Parathyroid adenoma (tissue), 2 donors: Measurements from ENCODE around the gene CDX2.

Experiments
- H2AFZ ChIP-seq: fragments of 300-600 bp; sonication (generic); one replicate; pipeline ENCODE4 v1.7.0; 2017; ENCODE audit warnings: antibody characterized with exemption, mild to moderate bottlenecking
- H3K27ac ChIP-seq: fragments of 300-600 bp; sonication (generic); one replicate; pipeline ENCODE4 v1.7.0; 2017
- H3K27me3 ChIP-seq: fragments of 300-600 bp; sonication (generic); one replicate; pipeline ENCODE4 v1.7.0; 2017; ENCODE audit warnings: low read length; ENCODE audit not compliant: control insufficient read depth, insufficient read depth
- H3K36me3 ChIP-seq: fragments of 300-600 bp; sonication (generic); one replicate; pipeline ENCODE4 v1.7.0; 2017; ENCODE audit warnings: low read length; ENCODE audit not compliant: control insufficient read depth, insufficient read depth
- H3K4me1 ChIP-seq: fragments of 300-600 bp; sonication (generic); one replicate; pipeline ENCODE4 v1.7.0; 2017; ENCODE audit warnings: control low read depth
- H3K4me2 ChIP-seq: fragments of 300-600 bp; sonication (generic); one replicate; pipeline ENCODE4 v1.7.0; 2017; ENCODE audit warnings: low read length
- H3K4me3 ChIP-seq: fragments of 300-600 bp; sonication (generic); one replicate; pipeline ENCODE4 v1.7.0; 2017; ENCODE audit warnings: low read depth, low read length
- H3K79me2 ChIP-seq: fragments of 300-600 bp; sonication (generic); one replicate; pipeline ENCODE4 v1.7.0; 2017; ENCODE audit warnings: control low read depth
- H3K9ac ChIP-seq: fragments of 300-600 bp; sonication (generic); one replicate; pipeline ENCODE4 v1.7.0; 2017; ENCODE audit warnings: mild to moderate bottlenecking
- H3K9me3 ChIP-seq: fragments of 300-600 bp; sonication (generic); one replicate; pipeline ENCODE4 v1.7.0; 2017; ENCODE audit warnings: low read length; ENCODE audit not compliant: control insufficient read depth
- TF ChIP-seq, protein P1 (sequence below): fragments of 300-600 bp; sonication (generic); IDR thresholded peaks from one replicate; pipeline ENCODE4 v1.7.0; 2017; ENCODE audit warnings: antibody characterized with exemption, mild to moderate bottlenecking
- donor health status: primary hyperparathyroidism.

CDX2 gene

GRCh38 chr13:27963491-27963890 is 5.6 kb downstream of the CDX2 start:
- no peaks in the 10 kb centered on the region for H3K36me3 ChIP-seq
- no peak overlapping the region for H3K4me2 ChIP-seq
- no peak overlapping the region for H2AFZ ChIP-seq
- TF ChIP-seq, protein P1, sequence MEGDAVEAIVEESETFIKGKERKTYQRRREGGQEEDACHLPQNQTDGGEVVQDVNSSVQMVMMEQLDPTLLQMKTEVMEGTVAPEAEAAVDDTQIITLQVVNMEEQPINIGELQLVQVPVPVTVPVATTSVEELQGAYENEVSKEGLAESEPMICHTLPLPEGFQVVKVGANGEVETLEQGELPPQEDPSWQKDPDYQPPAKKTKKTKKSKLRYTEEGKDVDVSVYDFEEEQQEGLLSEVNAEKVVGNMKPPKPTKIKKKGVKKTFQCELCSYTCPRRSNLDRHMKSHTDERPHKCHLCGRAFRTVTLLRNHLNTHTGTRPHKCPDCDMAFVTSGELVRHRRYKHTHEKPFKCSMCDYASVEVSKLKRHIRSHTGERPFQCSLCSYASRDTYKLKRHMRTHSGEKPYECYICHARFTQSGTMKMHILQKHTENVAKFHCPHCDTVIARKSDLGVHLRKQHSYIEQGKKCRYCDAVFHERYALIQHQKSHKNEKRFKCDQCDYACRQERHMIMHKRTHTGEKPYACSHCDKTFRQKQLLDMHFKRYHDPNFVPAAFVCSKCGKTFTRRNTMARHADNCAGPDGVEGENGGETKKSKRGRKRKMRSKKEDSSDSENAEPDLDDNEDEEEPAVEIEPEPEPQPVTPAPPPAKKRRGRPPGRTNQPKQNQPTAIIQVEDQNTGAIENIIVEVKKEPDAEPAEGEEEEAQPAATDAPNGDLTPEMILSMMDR: no peak
- H3K27ac ChIP-seq: no peak overlapping the region
- H3K9me3 ChIP-seq: no peaks in the 10 kb centered on the region
- no peak overlapping the region for H3K4me3 ChIP-seq
- H3K9ac ChIP-seq: no peak overlapping the region
- peaks cover 22% of the 10 kb centered on the region for H3K27me3 ChIP-seq
- no peaks in the 10 kb centered on the region for H3K4me1 ChIP-seq
- no peaks in the 10 kb centered on the region for H3K79me2 ChIP-seq

DNA sequence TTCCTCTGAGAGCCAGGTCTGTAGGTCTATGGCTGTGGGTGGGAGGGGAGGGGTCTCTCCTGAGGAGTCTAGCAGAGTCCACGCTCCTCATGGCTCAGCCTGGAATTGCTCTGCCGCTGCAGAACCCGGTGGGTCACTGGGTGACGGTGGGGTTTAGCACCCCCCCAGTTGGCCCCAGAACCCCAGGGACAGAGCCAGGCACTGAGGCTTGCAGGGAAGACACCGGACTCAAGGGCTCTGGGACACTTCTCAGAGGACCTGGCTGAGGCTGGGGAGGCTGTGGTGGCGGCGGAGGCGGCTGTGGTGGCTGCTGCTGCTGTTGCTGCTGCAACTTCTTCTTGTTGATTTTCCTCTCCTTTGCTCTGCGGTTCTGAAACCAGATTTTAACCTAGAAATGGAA is 6.1 kb downstream of the CDX2 start:
- TF ChIP-seq, protein P1: no peak
- Histone ChIP-seq H3K79me2 (no peaks in the 10 kb centered on the region), H3K36me3 (no peaks in the 10 kb centered on the region), H3K27ac (no peak overlapping the region), H3K4me1 (no peaks in the 10 kb centered on the region), H3K4me2 (no peak overlapping the region), H3K4me3 (no peak overlapping the region), H3K9me3 (no peaks in the 10 kb centered on the region), H3K9ac (no peak overlapping the region), H2AFZ (no peak overlapping the region), H3K27me3 (peaks cover 22% of the 10 kb centered on the region)

- Histone ChIP-seq H3K27ac (no peak overlapping the region), H3K4me1 (no peaks in the 10 kb centered on the region), H3K36me3 (no peaks in the 10 kb centered on the region), H2AFZ (no peak overlapping the region), H3K9me3 (no peaks in the 10 kb centered on the region), H3K9ac (no peak overlapping the region), H3K27me3 (peaks cover 22% of the 10 kb centered on the region), H3K4me2 (no peak overlapping the region), H3K79me2 (no peaks in the 10 kb centered on the region), H3K4me3 (no peak overlapping the region)
- TF ChIP-seq, protein P1: no peak
Measured at GRCh38 chr13:27962128-27962841, 6.8 kb downstream of the CDX2 start.

DNA sequence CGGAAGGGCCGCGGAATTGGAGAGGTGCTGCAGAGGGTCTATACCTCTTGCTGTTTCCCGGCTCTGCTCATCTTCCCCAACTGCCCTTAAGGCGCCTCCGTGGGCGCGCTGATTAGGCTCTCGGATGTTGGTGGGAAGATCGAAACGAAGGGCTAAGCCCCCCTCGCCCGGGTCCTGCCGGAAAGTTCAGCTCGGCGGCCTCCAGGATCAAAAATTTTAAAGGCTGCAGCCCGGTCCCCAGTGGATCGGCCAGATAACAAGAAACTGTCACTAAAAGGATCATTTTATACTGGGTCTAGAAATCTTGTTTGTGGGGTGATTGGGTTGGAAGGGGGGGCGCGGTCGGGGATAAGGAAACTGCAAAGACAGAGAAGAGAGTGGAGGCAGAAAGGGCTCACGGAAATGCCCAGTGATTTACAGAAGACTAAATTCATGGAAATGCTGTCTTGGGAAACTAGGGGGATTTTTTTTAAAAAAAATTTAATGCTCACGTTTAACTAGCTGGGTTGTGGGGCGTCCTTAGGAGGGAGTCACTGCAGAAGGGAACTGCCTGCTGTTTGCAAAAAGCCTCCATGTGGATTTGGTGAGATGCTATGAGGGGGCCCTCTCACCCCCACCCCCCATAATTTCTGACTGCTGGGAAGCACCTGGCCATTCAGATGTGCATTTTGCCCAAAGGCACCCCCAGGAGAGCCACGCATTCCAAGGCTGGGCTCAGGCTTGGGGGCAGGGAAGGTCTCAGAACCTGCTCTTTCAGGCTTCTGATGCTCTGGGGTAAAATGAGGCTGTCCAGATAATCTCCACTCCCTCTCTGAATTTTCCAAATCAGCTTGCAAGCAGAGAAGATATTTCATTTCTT is 7.7 kb downstream of the CDX2 start:
- Histone ChIP-seq H2AFZ (no peak overlapping the region), H3K9ac (no peak overlapping the region), H3K27ac (no peak overlapping the region), H3K79me2 (no peaks in the 10 kb centered on the region), H3K4me2 (no peak overlapping the region), H3K36me3 (no peaks in the 10 kb centered on the region), H3K4me1 (no peaks in the 10 kb centered on the region), H3K4me3 (no peak overlapping the region), H3K9me3 (no peaks in the 10 kb centered on the region), H3K27me3 (peaks cover 22% of the 10 kb centered on the region)
- TF ChIP-seq, protein P1: no peak
